H9 (cell line): Measurements from ENCODE around the gene SLC29A1. TPM values are rescaled to one million over a fixed set of nuclear protein-coding genes. Genes with fewer than 3 reads are reported as not detected.

Experiments used
- DNase-seq: peaks from one replicate; pipeline ENCODE4 v3.0.0-alpha.2; 2017
- H2AFZ ChIP-seq: one replicate; pipeline ENCODE4 v1.6.1; 2013; ENCODE audit warnings: mild to moderate bottlenecking, low read length, control low read depth, moderate library complexity
- H2AK5ac ChIP-seq: 2 replicates; pipeline ENCODE4 v1.6.1; 2013; ENCODE audit warnings: low read length, control low read depth, mixed read lengths; ENCODE audit not compliant: insufficient read length
- H2BK120ac ChIP-seq: one replicate; pipeline ENCODE4 v1.6.1; 2013; ENCODE audit warnings: low read depth, mild to moderate bottlenecking, low read length, control low read depth, inconsistent platforms; ENCODE audit not compliant: poor library complexity, severe bottlenecking
- H2BK12ac ChIP-seq: 2 replicates; pipeline ENCODE4 v1.6.1; 2013; ENCODE audit warnings: low read length, control low read depth, mixed read lengths, low read depth; ENCODE audit not compliant: insufficient read length
- H2BK15ac ChIP-seq: 2 replicates; pipeline ENCODE4 v1.6.1; 2013; ENCODE audit warnings: low read depth, low read length, control low read depth
- H2BK20ac ChIP-seq: one replicate; pipeline ENCODE4 v1.6.1; 2013; ENCODE audit warnings: low read depth, mild to moderate bottlenecking, low read length, control low read depth, inconsistent platforms; ENCODE audit not compliant: poor library complexity, severe bottlenecking
- H2BK5ac ChIP-seq: 2 replicates; pipeline ENCODE4 v1.6.1; 2013; ENCODE audit warnings: low read length, control low read depth, mixed read lengths; ENCODE audit not compliant: insufficient read length
- H3K14ac ChIP-seq: 2 replicates; pipeline ENCODE4 v1.6.1; 2013; ENCODE audit warnings: low read length, control low read depth; ENCODE audit not compliant: insufficient read depth
- H3K18ac ChIP-seq: 2 replicates; pipeline ENCODE4 v1.6.1; 2013; ENCODE audit warnings: low read depth, mild to moderate bottlenecking, mixed read lengths, low read length, control low read depth; ENCODE audit not compliant: insufficient read length
- H3K23ac ChIP-seq: 2 replicates; pipeline ENCODE4 v1.6.1; 2013; ENCODE audit warnings: low read length, control low read depth, mixed read lengths, low read depth; ENCODE audit not compliant: insufficient read length
- H3K23me2 ChIP-seq: 2 replicates; pipeline ENCODE4 v1.6.1; 2013; ENCODE audit warnings: low read depth, mild to moderate bottlenecking, mixed read lengths, low read length, control low read depth; ENCODE audit not compliant: insufficient read length, poor library complexity, severe bottlenecking
- H3K27ac ChIP-seq: 2 replicates; pipeline ENCODE4 v1.5.1; 2013; ENCODE audit warnings: low read length, control low read depth, mixed read lengths, low read depth; ENCODE audit not compliant: insufficient read length
- H3K27me3 ChIP-seq: 2 replicates; pipeline ENCODE4 v1.6.1; 2013; ENCODE audit warnings: low read length, control low read depth, inconsistent platforms; ENCODE audit not compliant: insufficient read depth
- H3K4ac ChIP-seq: 2 replicates; pipeline ENCODE4 v1.6.1; 2013; ENCODE audit warnings: low read depth, mild to moderate bottlenecking, control low read depth, inconsistent platforms, low read length, moderate library complexity
- H3K4me1 ChIP-seq: 2 replicates; pipeline ENCODE4 v1.6.1; 2013; ENCODE audit warnings: low read length, control low read depth, inconsistent platforms; ENCODE audit not compliant: insufficient read depth
- H3K4me2 ChIP-seq: 2 replicates; pipeline ENCODE4 v1.6.1; 2013; ENCODE audit warnings: low read length, control low read depth, mixed read lengths; ENCODE audit not compliant: insufficient read length, insufficient read depth
- H3K56ac ChIP-seq: 2 replicates; pipeline ENCODE4 v1.6.1; 2013; ENCODE audit warnings: low read depth, mild to moderate bottlenecking, mixed read lengths, low read length, control low read depth; ENCODE audit not compliant: insufficient read length
- H3K79me1 ChIP-seq: 2 replicates; pipeline ENCODE4 v1.6.1; 2013; ENCODE audit warnings: low read depth, mild to moderate bottlenecking, moderate library complexity, low read length, control low read depth, inconsistent platforms; ENCODE audit not compliant: insufficient read depth, poor library complexity, severe bottlenecking
- H3K79me2 ChIP-seq: 2 replicates; pipeline ENCODE4 v1.6.1; 2013; ENCODE audit warnings: low read length, control low read depth, inconsistent platforms; ENCODE audit not compliant: insufficient read depth
- H3K9ac ChIP-seq: 2 replicates; pipeline ENCODE4 v1.6.1; 2013; ENCODE audit warnings: low read length, control low read depth, mixed read lengths; ENCODE audit not compliant: insufficient read length; ENCODE audit errors: extremely low read depth
- H3K9me3 ChIP-seq: one replicate; pipeline ENCODE4 v1.6.1; 2013; ENCODE audit warnings: low read depth, low read length, inconsistent platforms; ENCODE audit not compliant: control insufficient read depth
- H3T11ph ChIP-seq: one replicate; pipeline ENCODE4 v1.6.1; 2013; ENCODE audit warnings: mild to moderate bottlenecking, low read length, control low read depth, inconsistent platforms
- H4K20me1 ChIP-seq: one replicate; pipeline ENCODE4 v1.6.1; 2013; ENCODE audit not compliant: control insufficient read depth, insufficient read length, insufficient read depth
- H4K5ac ChIP-seq: 2 replicates; pipeline ENCODE4 v1.6.1; 2013; ENCODE audit warnings: low read depth, mild to moderate bottlenecking, mixed read lengths, low read length, control low read depth; ENCODE audit not compliant: insufficient read length
- H4K8ac ChIP-seq: replicated peaks from 2 replicates; pipeline ENCODE4 v1.6.1; 2013; ENCODE audit warnings: low read length, control low read depth, mixed read lengths, low read depth; ENCODE audit not compliant: insufficient read length
- H4K91ac ChIP-seq: 2 replicates; pipeline ENCODE4 v1.6.1; 2013; ENCODE audit warnings: low read depth, mild to moderate bottlenecking, moderate library complexity, mixed read lengths, low read length, control low read depth; ENCODE audit not compliant: insufficient read length
- H3K27ac Mint-ChIP-seq, 3 experiments: 2 replicates in 2 of 3; 3 replicates in 1 of 3; pipeline ENCODE4 v1.8.0; 2020 to 2021; ENCODE audit warnings: mixed read lengths in 3 of 3, mild to moderate bottlenecking in 1 of 3, moderate library complexity in 1 of 3
- H3K27me3 Mint-ChIP-seq: 2 replicates; pipeline ENCODE4 v1.8.0; 2021; ENCODE audit warnings: low read depth, mild to moderate bottlenecking, moderate library complexity, mixed read lengths
- H3K36me3 Mint-ChIP-seq, 3 experiments: 2 replicates in 2 of 3; 3 replicates in 1 of 3; pipeline ENCODE4 v1.8.0; 2020 to 2021; ENCODE audit warnings: low read depth in 3 of 3, mixed read lengths in 3 of 3; ENCODE audit not compliant: insufficient read depth in 1 of 3
- H3K4me1 Mint-ChIP-seq, 2 experiments: 2 replicates each; pipeline ENCODE4 v1.8.0; 2020; ENCODE audit warnings: mixed read lengths in 2 of 2
- H3K4me3 Mint-ChIP-seq, 2 experiments: 2 replicates in 1 of 2; 3 replicates in 1 of 2; pipeline ENCODE4 v1.8.0; 2020 to 2021; ENCODE audit warnings: mild to moderate bottlenecking in 2 of 2, mixed read lengths in 2 of 2, moderate library complexity in 1 of 2
- H3K9me3 Mint-ChIP-seq, 2 experiments: 2 replicates in 1 of 2; 3 replicates in 1 of 2; pipeline ENCODE4 v1.8.0; 2020; ENCODE audit warnings: mild to moderate bottlenecking in 2 of 2, mixed read lengths in 2 of 2, moderate library complexity in 1 of 2
- CTCF ChIP-seq: fragments of 200-600 bp; sonication (generic); conservative IDR thresholded peaks from 3 replicates; pipeline ENCODE4 v1.8.0; 2021; ENCODE audit warnings: antibody characterized with exemption, mild to moderate bottlenecking
- WGBS: extraction: QIAGEN DNeasy Blood & Tissue Kit; methylation state at CpG from one replicate; pipeline ENCODE4 v1.1.7; 2013; ENCODE audit warnings: missing lambda C conversion rate, low lambda C conversion rate, mixed read lengths; ENCODE audit not compliant: insufficient read length; ENCODE audit errors: extremely low coverage; 5-methylcytosine and 5-hydroxymethylcytosine counted together
- total RNA-seq: library from RNA; stranded (reverse); gene quantifications from 2 replicates; pipeline ENCODE4 v1.2.1, GENCODE V29; 2021

Gene SLC29A1
- total RNA-seq, 1 experiment from 2014 or later, result 124 TPM

- peaks cover 12% of the 10 kb centered on the region for H3K23me2 ChIP-seq
- H2BK15ac ChIP-seq, result no peak overlapping the region
- no peaks in the 10 kb centered on the region for H4K20me1 ChIP-seq
- H2BK120ac ChIP-seq, result no peak overlapping the region
- no peaks in the 10 kb centered on the region for H3K27me3 ChIP-seq
- no peak overlapping the region for H3K27ac ChIP-seq
- Mint-ChIP-seq H3K4me3 (peak overlapping the region; percentile 16 to 43; a peak in 4 of 5 replicates), H3K27ac (peak overlapping the region in 2 of 3 experiments; percentile 85 to 93; a peak in 4 of 7 replicates), H3K36me3 (peaks cover 67 to 93% (median 88%) of the 10 kb centered on the region in 3 experiments), H3K9me3 (peaks cover 3% of the 10 kb centered on the region in 2 experiments; a peak in 3 of 5 replicates), H3K27me3 (peaks cover 11% of the 10 kb centered on the region), H3K4me1 (peaks cover 53 to 55% of the 10 kb centered on the region in 2 experiments)
- no peak overlapping the region for H2AK5ac ChIP-seq
- H3K14ac ChIP-seq, result no peak overlapping the region
- no peak for DNase-seq
- no peak overlapping the region for H3K4ac ChIP-seq
- no peak overlapping the region for H3K56ac ChIP-seq
- no peak overlapping the region for H3K18ac ChIP-seq
- no peak overlapping the region for H3K4me2 ChIP-seq
- H3T11ph ChIP-seq, result no peak overlapping the region
- peaks cover 5% of the 10 kb centered on the region; the same call in 1 of the 2 replicates for H3K4me1 ChIP-seq
- no peak overlapping the region for H4K8ac ChIP-seq
- no peak overlapping the region for H4K5ac ChIP-seq
- H3K79me2 ChIP-seq, result peaks cover 27% of the 10 kb centered on the region
- H3K9me3 ChIP-seq, result no peaks in the 10 kb centered on the region
- no peak overlapping the region for H2AFZ ChIP-seq
- H3K79me1 ChIP-seq, result no peaks in the 10 kb centered on the region
- no peak overlapping the region for H4K91ac ChIP-seq
- H2BK5ac ChIP-seq, result no peak overlapping the region
- no CpG with 5 or more reads among the region's 14 CpGs for WGBS
- no peak overlapping the region for H2BK20ac ChIP-seq
- H2BK12ac ChIP-seq, result no peak overlapping the region
- no peak overlapping the region for H3K9ac ChIP-seq
- H3K23ac ChIP-seq, result no peak overlapping the region
- TF ChIP-seq CTCF, result no peak
Observed at GRCh38 chr6:44251576-44252524, 28.5 kb downstream of the SLC29A1 start.
